ENCODE measurements around the gene CDH12. TPM values are rescaled to one million over a fixed set of nuclear protein-coding genes. Genes with fewer than 3 reads are reported as not detected.

CDH12 gene
- total and polyA plus RNA-seq, 4 donors: 5.8 to 29.9 (median 8.2) TPM

DNA sequence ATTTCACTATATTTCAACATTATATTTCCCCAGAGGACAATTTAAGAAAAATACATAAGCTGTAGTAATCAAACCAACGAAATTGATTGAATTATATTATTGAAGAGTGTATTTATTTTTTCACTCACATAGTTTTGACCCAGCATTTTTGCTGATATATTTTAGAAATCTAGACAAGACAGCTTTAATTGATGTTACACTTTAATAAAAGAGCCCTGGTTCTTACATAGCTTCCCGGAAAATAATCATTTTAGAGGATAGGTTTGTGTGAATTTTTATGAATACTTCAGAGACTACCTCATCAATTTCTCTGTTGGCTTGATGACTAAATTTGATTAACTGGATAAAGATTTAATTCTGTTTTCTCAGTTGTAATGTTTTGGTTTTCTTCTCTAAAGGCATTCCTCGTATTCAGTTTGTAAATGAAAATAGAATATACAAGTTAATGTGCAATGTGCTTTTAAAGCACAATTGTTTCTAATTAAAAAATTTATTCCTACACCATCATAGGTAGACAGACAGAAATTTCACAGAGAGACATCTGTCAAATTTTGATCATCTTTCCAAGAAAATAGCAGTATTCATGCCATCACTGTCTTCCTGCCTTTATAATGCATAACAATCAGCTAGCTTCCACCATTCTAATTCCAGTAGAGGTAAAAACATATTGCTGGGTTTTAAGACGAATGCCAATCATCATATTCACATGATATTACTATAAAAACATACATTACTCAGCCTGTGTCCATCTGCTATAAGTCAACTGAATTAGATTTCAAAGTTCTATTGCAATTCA lies 441.4 kb downstream of the CDH12 start:
- no CpG with 5 or more reads among the region's 4 CpGs for WGBS (ENCODE audit: insufficient coverage)
- H3K27me3 ChIP-seq (ENCODE audit: control insufficient read depth, insufficient read depth, low read length): no peaks in the 10 kb centered on the region
- no peak overlapping the region for H3K27ac ChIP-seq (ENCODE audit: low read depth, low read length)
- H3K4me3 ChIP-seq (ENCODE audit: low read depth, low read length): no peak overlapping the region
- H3K4me1 ChIP-seq (ENCODE audit: control insufficient read depth, insufficient read depth, low read length): no peaks in the 10 kb centered on the region
- DNase-seq (ENCODE audit: low read depth in 4 of 6, low spot score in 6 of 6): peak in 1 of 6 donors; percentile 13
- no peaks in the 10 kb centered on the region for H3K9me3 ChIP-seq (ENCODE audit: control insufficient read depth, insufficient read depth, low read length)
- no peaks in the 10 kb centered on the region for H3K36me3 ChIP-seq (ENCODE audit: control insufficient read depth, insufficient read depth, low read length)

GRCh38 chr5:22391956-22392355 lies 461.2 kb downstream of the CDH12 start:
- no peak overlapping the region for H3K4me3 ChIP-seq (ENCODE audit: low read depth, low read length)
- H3K9me3 ChIP-seq (ENCODE audit: control insufficient read depth, insufficient read depth, low read length): no peaks in the 10 kb centered on the region
- no peak overlapping the region for H3K27ac ChIP-seq (ENCODE audit: low read depth, low read length)
- WGBS (ENCODE audit: insufficient coverage): no CpG with 5 or more reads among the region's 3 CpGs
- H3K36me3 ChIP-seq (ENCODE audit: control insufficient read depth, insufficient read depth, low read length): no peaks in the 10 kb centered on the region
- DNase-seq (ENCODE audit: low read depth in 4 of 6, low spot score in 6 of 6): no peak
- H3K27me3 ChIP-seq (ENCODE audit: control insufficient read depth, insufficient read depth, low read length): no peaks in the 10 kb centered on the region
- H3K4me1 ChIP-seq (ENCODE audit: control insufficient read depth, insufficient read depth, low read length): no peaks in the 10 kb centered on the region

DNA sequence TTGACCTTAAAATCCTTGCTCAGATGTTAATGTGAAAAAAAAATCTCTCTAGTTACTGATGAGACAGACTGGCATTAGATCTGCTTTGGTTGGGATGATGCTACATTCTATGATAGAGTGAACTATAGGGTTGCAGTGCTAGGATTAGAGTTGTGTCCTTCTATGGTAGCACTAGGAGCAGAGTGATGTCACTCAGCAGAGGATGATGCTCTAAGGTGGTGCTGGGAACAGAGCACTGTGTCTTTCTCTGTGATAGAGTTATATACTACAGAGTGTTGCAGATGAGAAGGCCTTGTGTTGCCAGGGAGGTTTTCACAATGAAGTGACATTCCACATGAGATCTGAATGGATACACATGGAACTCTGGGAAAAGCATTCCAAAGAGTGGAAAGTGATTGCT lies 462.3 kb downstream of the CDH12 start:
- no peaks in the 10 kb centered on the region for H3K36me3 ChIP-seq (ENCODE audit: control insufficient read depth, insufficient read depth, low read length)
- H3K9me3 ChIP-seq (ENCODE audit: control insufficient read depth, insufficient read depth, low read length): no peaks in the 10 kb centered on the region
- no peaks in the 10 kb centered on the region for H3K27me3 ChIP-seq (ENCODE audit: control insufficient read depth, insufficient read depth, low read length)
- H3K4me3 ChIP-seq (ENCODE audit: low read depth, low read length): no peak overlapping the region
- no peak overlapping the region for H3K27ac ChIP-seq (ENCODE audit: low read depth, low read length)
- no peaks in the 10 kb centered on the region for H3K4me1 ChIP-seq (ENCODE audit: control insufficient read depth, insufficient read depth, low read length)
- no peak for DNase-seq (ENCODE audit: low read depth in 4 of 6, low spot score in 6 of 6)

GRCh38 chr5:22372826-22373660 lies 480.1 kb downstream of the CDH12 start:
- 94% methylated on average over 1 of the region's 1 CpG for WGBS (ENCODE audit: insufficient coverage)
- DNase-seq (ENCODE audit: low read depth in 4 of 6, low spot score in 6 of 6): no peak
- Histone ChIP-seq H3K4me3 (ENCODE audit: low read depth, low read length) (no peak overlapping the region), H3K27me3 (ENCODE audit: control insufficient read depth, insufficient read depth, low read length) (no peaks in the 10 kb centered on the region), H3K27ac (ENCODE audit: low read depth, low read length) (no peak overlapping the region), H3K4me1 (ENCODE audit: control insufficient read depth, insufficient read depth, low read length) (no peaks in the 10 kb centered on the region), H3K9me3 (ENCODE audit: control insufficient read depth, insufficient read depth, low read length) (no peaks in the 10 kb centered on the region), H3K36me3 (ENCODE audit: control insufficient read depth, insufficient read depth, low read length) (no peaks in the 10 kb centered on the region)

- no peaks in the 10 kb centered on the region for H3K9me3 ChIP-seq (ENCODE audit: control insufficient read depth, insufficient read depth, low read length)
- H3K36me3 ChIP-seq (ENCODE audit: control insufficient read depth, insufficient read depth, low read length): no peaks in the 10 kb centered on the region
- no peak overlapping the region for H3K27ac ChIP-seq (ENCODE audit: low read depth, low read length)
- H3K4me3 ChIP-seq (ENCODE audit: low read depth, low read length): no peak overlapping the region
- H3K27me3 ChIP-seq (ENCODE audit: control insufficient read depth, insufficient read depth, low read length): no peaks in the 10 kb centered on the region
- H3K4me1 ChIP-seq (ENCODE audit: control insufficient read depth, insufficient read depth, low read length): no peaks in the 10 kb centered on the region
- DNase-seq (ENCODE audit: low read depth in 4 of 6, low spot score in 6 of 6): no peak
- 86% methylated on average over 7 of the region's 8 CpGs for WGBS (ENCODE audit: insufficient coverage)
Observed at GRCh38 chr5:22372376-22372775, 480.8 kb downstream of the CDH12 start.

DNA sequence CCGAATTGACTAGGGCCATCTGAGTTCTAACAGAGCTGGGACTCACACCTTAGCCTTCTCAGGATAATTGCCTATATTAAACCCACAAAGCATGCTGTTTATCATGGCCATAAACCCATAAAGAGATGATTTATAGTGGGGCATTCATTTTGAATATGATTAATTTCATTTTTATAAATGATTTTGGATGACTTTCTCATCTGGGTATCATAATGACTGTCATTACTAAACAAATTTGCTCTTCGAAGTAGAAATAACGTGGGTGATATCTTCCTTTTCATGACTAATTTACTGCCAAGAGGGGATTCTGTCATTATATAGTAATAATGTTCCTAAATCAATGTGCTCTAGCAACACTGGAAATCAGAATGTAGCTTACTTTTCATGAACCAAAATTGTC lies 498.2 kb downstream of the CDH12 start:
- Histone ChIP-seq H3K27me3 (ENCODE audit: control insufficient read depth, insufficient read depth, low read length) (no peaks in the 10 kb centered on the region), H3K4me1 (ENCODE audit: control insufficient read depth, insufficient read depth, low read length) (no peaks in the 10 kb centered on the region), H3K36me3 (ENCODE audit: control insufficient read depth, insufficient read depth, low read length) (no peaks in the 10 kb centered on the region), H3K9me3 (ENCODE audit: control insufficient read depth, insufficient read depth, low read length) (no peaks in the 10 kb centered on the region), H3K4me3 (ENCODE audit: low read depth, low read length) (no peak overlapping the region), H3K27ac (ENCODE audit: low read depth, low read length) (no peak overlapping the region)
- DNase-seq (ENCODE audit: low read depth in 4 of 6, low spot score in 6 of 6): peak in 1 of 6 donors; percentile 67
- no CpG with 5 or more reads among the region's 3 CpGs for WGBS (ENCODE audit: insufficient coverage)

GRCh38 chr5:22352493-22352892 lies 500.7 kb downstream of the CDH12 start:
- peak in 1 of 6 donors; percentile 64 for DNase-seq (ENCODE audit: low read depth in 4 of 6, low spot score in 6 of 6)
- no peaks in the 10 kb centered on the region for H3K9me3 ChIP-seq (ENCODE audit: control insufficient read depth, insufficient read depth, low read length)
- no peaks in the 10 kb centered on the region for H3K4me1 ChIP-seq (ENCODE audit: control insufficient read depth, insufficient read depth, low read length)
- WGBS (ENCODE audit: insufficient coverage): no CpG with 5 or more reads among the region's 4 CpGs
- H3K27me3 ChIP-seq (ENCODE audit: control insufficient read depth, insufficient read depth, low read length): no peaks in the 10 kb centered on the region
- H3K36me3 ChIP-seq (ENCODE audit: control insufficient read depth, insufficient read depth, low read length): no peaks in the 10 kb centered on the region
- no peak overlapping the region for H3K27ac ChIP-seq (ENCODE audit: low read depth, low read length)
- H3K4me3 ChIP-seq (ENCODE audit: low read depth, low read length): no peak overlapping the region

- Histone ChIP-seq H3K4me3 (ENCODE audit: low read depth, low read length) (no peak overlapping the region), H3K27ac (ENCODE audit: low read depth, low read length) (no peak overlapping the region), H3K27me3 (ENCODE audit: control insufficient read depth, insufficient read depth, low read length) (no peaks in the 10 kb centered on the region), H3K4me1 (ENCODE audit: control insufficient read depth, insufficient read depth, low read length) (no peaks in the 10 kb centered on the region), H3K36me3 (ENCODE audit: control insufficient read depth, insufficient read depth, low read length) (no peaks in the 10 kb centered on the region), H3K9me3 (ENCODE audit: control insufficient read depth, insufficient read depth, low read length) (no peaks in the 10 kb centered on the region)
- WGBS (ENCODE audit: insufficient coverage): no CpG with 5 or more reads among the region's 2 CpGs
- DNase-seq (ENCODE audit: low read depth in 4 of 6, low spot score in 6 of 6): no peak
Observed at GRCh38 chr5:22351178-22351577, 502.0 kb downstream of the CDH12 start.

- Histone ChIP-seq H3K27ac (ENCODE audit: low read depth, low read length) (no peak overlapping the region), H3K4me1 (ENCODE audit: control insufficient read depth, insufficient read depth, low read length) (no peaks in the 10 kb centered on the region), H3K9me3 (ENCODE audit: control insufficient read depth, insufficient read depth, low read length) (no peaks in the 10 kb centered on the region), H3K4me3 (ENCODE audit: low read depth, low read length) (no peak overlapping the region), H3K36me3 (ENCODE audit: control insufficient read depth, insufficient read depth, low read length) (no peaks in the 10 kb centered on the region), H3K27me3 (ENCODE audit: control insufficient read depth, insufficient read depth, low read length) (no peaks in the 10 kb centered on the region)
- WGBS (ENCODE audit: insufficient coverage): 40% methylated on average over 4 of the region's 6 CpGs
- peak in 1 of 6 donors; percentile 50 for DNase-seq (ENCODE audit: low read depth in 4 of 6, low spot score in 6 of 6)
Observed at GRCh38 chr5:22348027-22348426, 505.1 kb downstream of the CDH12 start.

GRCh38 chr5:22344000-22344399 lies 509.1 kb downstream of the CDH12 start:
- Histone ChIP-seq H3K27me3 (ENCODE audit: control insufficient read depth, insufficient read depth, low read length) (no peaks in the 10 kb centered on the region), H3K9me3 (ENCODE audit: control insufficient read depth, insufficient read depth, low read length) (no peaks in the 10 kb centered on the region), H3K4me1 (ENCODE audit: control insufficient read depth, insufficient read depth, low read length) (no peaks in the 10 kb centered on the region), H3K4me3 (ENCODE audit: low read depth, low read length) (no peak overlapping the region), H3K27ac (ENCODE audit: low read depth, low read length) (no peak overlapping the region), H3K36me3 (ENCODE audit: control insufficient read depth, insufficient read depth, low read length) (no peaks in the 10 kb centered on the region)
- no peak for DNase-seq (ENCODE audit: low read depth in 4 of 6, low spot score in 6 of 6)
- no CpG with 5 or more reads among the region's 2 CpGs for WGBS (ENCODE audit: insufficient coverage)
